NCI-H524 (cell line): ENCODE results near the gene MYO5A.
"Not testable (repeated sequence)": the region's sequence is repeated elsewhere in the genome, so short reads cannot be mapped to it uniquely, and the experiment has no call there.

ENCODE experiments used
- DNase-seq, 2 experiments: peaks; one replicate each; lab custom pipeline; 2025; lab: John Stamatoyannopoulos, UW

MYO5A gene

GRCh38 chr15:52419494-52419893, 109.2 kb downstream of the MYO5A start:
- DNase-seq, result no peak

DNA sequence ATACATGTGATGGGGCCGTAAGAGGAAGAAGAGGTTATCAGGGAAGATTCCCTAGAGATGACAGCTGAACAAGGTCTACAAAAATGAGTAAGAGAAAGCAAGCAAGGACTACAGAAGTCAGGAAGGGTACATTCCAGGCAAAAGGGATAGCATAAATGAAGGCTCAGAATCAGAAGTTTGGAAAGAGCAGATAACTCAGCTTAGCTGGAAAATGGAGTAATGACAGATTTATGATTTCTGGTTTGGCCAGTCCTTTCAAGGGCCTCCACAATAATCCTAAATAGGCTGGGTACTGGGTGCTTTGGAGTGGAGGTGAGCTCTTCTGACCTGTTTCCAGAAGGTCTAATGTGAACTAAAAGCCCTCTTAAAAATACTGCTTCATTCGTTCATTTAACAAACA, 110.7 kb downstream of the MYO5A start:
- no peak for DNase-seq

DNA sequence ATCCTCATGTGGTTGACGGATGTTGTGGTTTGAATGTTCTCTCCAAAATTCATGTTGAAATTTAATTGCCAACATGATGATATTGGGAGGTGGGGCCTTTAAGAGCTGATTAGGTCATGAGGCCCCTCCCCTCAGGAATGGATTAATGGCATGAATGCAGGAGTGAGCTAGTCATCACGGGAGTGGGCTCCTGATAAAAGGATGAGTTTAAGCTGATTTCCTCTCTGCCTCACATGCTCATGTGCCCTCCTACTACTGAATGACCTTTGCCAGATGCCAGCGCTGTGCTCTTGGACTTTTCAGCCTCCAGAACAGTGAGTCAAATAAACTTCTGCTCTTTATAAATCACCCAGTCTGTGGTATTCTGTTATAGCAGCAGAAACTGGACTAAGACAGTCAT, 111.2 kb downstream of the MYO5A start:
- DNase-seq, result no peak

DNA sequence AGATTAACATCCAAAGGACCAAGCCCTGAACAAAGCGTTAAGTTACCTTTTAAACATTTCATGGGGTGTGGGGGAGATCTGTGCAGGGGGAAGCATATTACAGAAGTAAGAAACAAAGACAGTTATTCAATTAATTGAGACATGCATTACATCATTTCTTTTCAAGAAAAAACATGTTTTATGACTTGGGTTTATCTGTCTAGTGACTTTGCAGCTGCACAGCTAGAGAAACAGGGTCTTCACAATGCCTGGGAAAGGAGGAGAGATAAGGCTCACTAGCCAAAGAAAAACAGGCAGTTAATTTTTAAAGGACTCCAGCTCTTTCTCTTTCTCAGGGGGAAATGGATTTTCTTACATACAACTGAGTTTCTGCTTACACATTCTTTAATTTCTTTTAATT, 112.1 kb downstream of the MYO5A start:
- DNase-seq, result not testable (repeated sequence)

DNA sequence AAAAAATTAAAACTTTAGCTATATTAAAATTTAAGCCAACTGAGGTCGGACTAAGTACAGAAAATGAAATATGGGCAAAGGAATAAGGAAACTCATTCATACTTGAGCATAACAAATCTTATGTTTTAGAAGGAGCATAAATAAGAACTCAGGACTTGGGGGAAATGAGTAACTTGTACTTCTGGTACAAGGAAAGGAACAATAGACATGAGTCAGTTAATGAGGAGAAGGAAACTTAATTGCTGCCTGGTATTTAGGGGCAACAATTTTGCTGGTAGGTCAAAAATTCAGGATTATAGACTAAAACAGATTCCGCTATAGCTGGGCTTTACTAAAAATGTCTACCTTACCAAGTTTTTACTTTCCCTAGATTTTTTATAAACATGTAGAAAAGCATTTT, 113.1 kb downstream of the MYO5A start:
- no peak for DNase-seq

- DNase-seq, result no peak
These were observed 113.7 kb downstream of the MYO5A start for GRCh38 chr15:52414936-52415335.

GRCh38 chr15:52408823-52409222, 119.9 kb downstream of the MYO5A start:
- no peak for DNase-seq

DNA sequence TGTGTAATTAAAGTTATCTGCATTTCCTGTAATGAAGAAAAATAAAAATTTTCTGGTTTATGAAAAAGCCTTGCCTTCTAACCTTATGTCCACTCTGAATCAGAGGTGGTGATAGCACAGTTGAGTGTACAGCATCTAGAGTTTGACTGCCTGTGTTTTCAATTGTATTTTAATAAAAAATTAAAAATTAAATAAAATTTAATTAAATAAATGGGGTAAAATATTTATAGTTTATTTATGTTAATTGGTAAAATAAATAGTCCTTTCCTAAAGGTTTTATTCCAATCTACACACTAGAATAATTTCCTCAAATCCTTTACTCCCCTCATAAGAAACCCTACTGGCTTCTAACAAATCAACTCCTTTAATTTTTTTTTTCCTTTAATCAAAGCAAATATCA, 121.3 kb downstream of the MYO5A start:
- DNase-seq, result no peak

- no peak for DNase-seq
These were observed 122.1 kb downstream of the MYO5A start for GRCh38 chr15:52406601-52407000.

- DNase-seq, result no peak
These were observed 122.8 kb downstream of the MYO5A start for GRCh38 chr15:52405856-52406255.

- DNase-seq, result no peak
These were observed 131.6 kb downstream of the MYO5A start for GRCh38 chr15:52397118-52397517.

DNA sequence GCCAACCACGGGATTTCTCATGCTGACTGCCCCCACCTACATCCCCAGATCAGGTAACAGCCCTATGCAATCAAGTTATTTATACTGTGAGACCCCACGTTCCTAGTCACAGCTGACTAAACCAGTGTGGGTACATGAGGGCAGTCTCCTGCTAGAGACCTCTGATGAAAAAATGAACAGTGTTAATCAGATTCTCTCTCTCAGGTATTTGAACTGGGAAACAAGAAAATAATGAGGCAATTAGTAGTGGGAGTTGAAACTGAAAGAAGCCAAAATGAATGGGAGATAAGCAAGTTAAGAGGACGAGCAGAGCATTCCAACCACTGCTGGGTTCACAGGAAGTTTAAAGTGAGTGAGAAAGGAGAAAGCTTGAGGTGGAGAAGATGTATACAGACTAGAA, 134.6 kb downstream of the MYO5A start:
- no peak for DNase-seq

- no peak for DNase-seq
These were observed 136.5 kb downstream of the MYO5A start for GRCh38 chr15:52392008-52392687.

DNA sequence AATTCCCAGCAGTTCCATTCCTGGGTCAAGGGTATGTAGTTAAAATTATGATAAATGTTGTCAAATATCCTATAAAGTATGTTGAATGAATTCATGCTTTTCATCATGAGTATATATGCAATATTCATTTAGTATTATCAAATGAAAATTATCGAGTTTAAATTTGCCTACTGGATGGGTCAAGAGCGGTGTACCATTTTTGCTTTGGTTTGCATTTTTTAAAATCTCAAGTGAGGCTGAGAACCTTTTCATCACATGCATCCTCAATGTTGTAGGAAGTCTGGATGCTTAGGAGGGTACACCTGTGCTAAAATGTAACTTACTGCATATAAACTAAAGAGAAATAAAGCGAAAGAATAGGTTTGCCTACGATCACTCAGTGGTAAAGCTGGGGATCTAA, 137.6 kb downstream of the MYO5A start:
- DNase-seq, result no peak

DNA sequence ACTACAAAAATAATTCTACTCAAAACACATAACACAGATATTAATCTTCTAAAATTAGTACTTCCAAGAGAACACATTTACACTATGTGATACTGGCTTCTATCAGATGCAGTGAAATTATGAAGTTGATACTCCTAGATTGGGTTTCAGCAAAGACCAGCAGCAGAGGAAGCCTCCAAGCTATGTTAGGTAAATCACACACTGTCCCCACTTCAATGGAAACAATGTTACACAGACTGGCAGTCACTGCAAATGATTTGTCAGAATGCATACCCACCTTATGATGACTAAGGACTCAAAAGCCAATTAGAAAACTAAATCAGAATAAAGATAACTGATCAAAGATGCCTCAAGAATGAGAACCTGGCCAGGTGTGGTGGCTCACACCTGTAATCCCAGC, 143.0 kb downstream of the MYO5A start:
- DNase-seq, result no peak

- no peak for DNase-seq
These were observed 145.5 kb downstream of the MYO5A start for GRCh38 chr15:52383100-52383588.

DNA sequence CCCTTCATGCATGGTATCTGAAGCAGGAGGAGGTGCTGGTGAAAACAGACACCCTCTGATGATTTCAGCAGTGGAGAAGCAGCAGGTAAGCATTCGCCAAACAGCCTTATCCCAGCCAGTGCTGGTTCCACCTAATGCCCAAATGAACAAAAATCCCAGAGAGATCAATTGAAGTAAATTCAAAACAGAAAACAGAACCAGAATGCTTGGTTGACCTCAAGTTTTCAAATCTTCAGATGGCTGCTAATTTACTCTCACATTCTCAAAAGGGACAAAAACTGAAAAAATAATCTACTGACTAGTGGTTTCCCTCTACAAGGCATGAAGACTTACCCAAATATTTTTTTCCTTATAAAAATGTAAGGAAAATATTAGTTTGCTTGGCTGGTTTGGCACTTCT, 146.0 kb downstream of the MYO5A start:
- no peak for DNase-seq

GRCh38 chr15:52379395-52380106, 149.1 kb downstream of the MYO5A start:
- DNase-seq, result no peak

GRCh38 chr15:52378746-52379394, 149.8 kb downstream of the MYO5A start:
- no peak for DNase-seq

DNA sequence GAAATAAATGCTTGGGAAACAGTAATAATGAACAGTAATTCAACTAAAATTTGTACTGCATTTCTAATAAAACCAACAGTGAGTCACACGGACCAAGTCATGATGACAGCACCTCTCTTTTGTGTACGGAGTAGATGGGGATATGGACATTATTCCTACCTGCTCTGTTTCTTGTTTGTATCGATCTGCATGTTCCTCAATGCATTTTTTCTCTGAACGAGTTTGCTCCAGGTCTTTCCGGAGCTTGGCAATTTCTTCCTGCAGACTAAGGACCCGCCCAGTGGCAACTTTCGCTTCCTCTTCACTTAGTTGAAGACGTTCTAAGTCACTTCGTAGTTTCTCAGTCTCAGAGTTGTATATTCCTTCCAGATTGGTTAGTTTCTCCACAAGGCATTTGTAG, 158.7 kb downstream of the MYO5A start:
- no peak for DNase-seq

- no peak for DNase-seq
These were observed 159.2 kb downstream of the MYO5A start for GRCh38 chr15:52369455-52369854.

DNA sequence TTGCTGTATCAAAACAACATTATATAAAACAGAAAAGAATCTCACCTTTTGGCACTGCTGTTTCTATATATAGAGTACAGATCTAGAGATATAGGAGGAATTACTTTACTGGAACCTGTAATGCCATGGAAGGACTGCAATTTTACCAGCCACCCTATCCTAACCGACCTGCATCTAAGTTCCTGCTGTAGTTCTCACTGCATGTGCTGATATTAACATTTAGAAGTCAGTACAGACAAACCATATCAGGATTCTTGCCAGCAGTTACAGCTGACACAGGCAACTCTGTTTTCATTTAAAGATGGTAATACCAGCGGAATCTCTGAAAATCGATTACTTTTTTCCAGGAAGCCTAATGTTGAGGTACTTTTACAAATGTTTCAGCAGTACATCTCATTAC, 159.7 kb downstream of the MYO5A start:
- DNase-seq, result no peak

DNA sequence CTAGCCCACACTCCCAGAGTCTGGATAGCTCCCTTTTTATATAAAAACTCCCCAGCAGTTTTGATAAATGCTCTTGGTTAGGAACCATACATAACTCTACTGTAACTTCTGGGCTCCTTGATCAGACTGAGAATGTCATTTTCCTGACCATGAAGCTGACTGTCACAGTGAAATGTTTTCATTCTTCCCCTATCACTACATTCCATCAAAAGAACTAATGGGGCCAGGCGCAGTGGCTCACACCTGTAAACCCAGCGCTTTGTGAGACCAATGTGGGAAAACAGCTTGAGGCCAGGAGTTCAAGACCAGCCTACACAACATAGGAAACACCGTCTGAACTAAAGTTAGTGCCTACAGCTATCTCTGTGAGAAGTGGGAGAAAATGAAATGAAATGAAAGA, 160.3 kb downstream of the MYO5A start:
- no peak for DNase-seq
